ELF-1 (cell line): Measurements from ENCODE around the gene TMOD4.
A peak's percentile ranks its signal among the peaks of the same experiment; 100 is the strongest.
"Not testable (repeated sequence)": the region's sequence is repeated elsewhere in the genome, so short reads cannot be mapped to it uniquely, and the experiment has no call there.

Experiments
- DNase-seq: peaks from one replicate; pipeline ENCODE4 v3.0.0-alpha.2; 2016; ENCODE audit warnings: low read depth, low spot score

The TMOD4 gene

GRCh38 chr1:151175863-151176262, at the start of gene TMOD4:
Gene TMOD4, minus strand, starts transcription at chr1:151175981. Its CDS starts 1,106 bp downstream, at chr1:151174875.
- DNase-seq: peak; percentile 26

GRCh38 chr1:151222130-151222529, 46.3 kb upstream of the TMOD4 start:
- no peak for DNase-seq

GRCh38 chr1:151221616-151222015, 45.8 kb upstream of the TMOD4 start:
- DNase-seq: no peak

GRCh38 chr1:151213560-151213959, 37.8 kb upstream of the TMOD4 start:
- DNase-seq: no peak

- DNase-seq: no peak
These were observed 36.4 kb upstream of the TMOD4 start for GRCh38 chr1:151211972-151212705.

- DNase-seq: no peak
These were observed 35.0 kb upstream of the TMOD4 start for GRCh38 chr1:151210830-151211229.

GRCh38 chr1:151205381-151205965, 29.7 kb upstream of the TMOD4 start:
- not testable (repeated sequence) for DNase-seq

GRCh38 chr1:151199873-151200581, 24.2 kb upstream of the TMOD4 start:
- DNase-seq: no peak

GRCh38 chr1:151198254-151199127, 22.7 kb upstream of the TMOD4 start, which contains the start of gene PIP5K1A:
Gene PIP5K1A, plus strand, starts transcription at chr1:151198552. Its CDS starts 445 bp downstream, at chr1:151198997.
- DNase-seq: peak; percentile 98

- DNase-seq: no peak
These were observed 22.1 kb upstream of the TMOD4 start for GRCh38 chr1:151197863-151198253.

- peak; percentile 61 for DNase-seq
These were observed 20.6 kb upstream of the TMOD4 start for GRCh38 chr1:151196292-151196800.

- peak; percentile 39 for DNase-seq
These were observed 19.3 kb upstream of the TMOD4 start for GRCh38 chr1:151194894-151195594.

- DNase-seq: no peak
These were observed 18.1 kb upstream of the TMOD4 start for GRCh38 chr1:151193856-151194255.

- DNase-seq: no peak
These were observed 17.5 kb upstream of the TMOD4 start for GRCh38 chr1:151193304-151193703.

GRCh38 chr1:151192047-151192446, 16.3 kb upstream of the TMOD4 start:
- DNase-seq: no peak

- peak; percentile 95 for DNase-seq
These were observed 14.1 kb upstream of the TMOD4 start, which contains the start of gene VPS72 for GRCh38 chr1:151189637-151190445. Gene VPS72, minus strand, starts transcription at chr1:151190197. Its CDS starts 76 bp downstream, at chr1:151190121.

GRCh38 chr1:151188667-151189066, 12.9 kb upstream of the TMOD4 start:
- DNase-seq: not testable (repeated sequence)

- no peak for DNase-seq
These were observed 11.4 kb upstream of the TMOD4 start for GRCh38 chr1:151187205-151187604.

- no peak for DNase-seq
These were observed 8.4 kb upstream of the TMOD4 start for GRCh38 chr1:151184211-151184610.
